Embryonic facial prominence (tissue), 1 donor: ENCODE measurements around the gene DOCK2.
"Not testable (repeated sequence)": the region's sequence is repeated elsewhere in the genome, so short reads cannot be mapped to it uniquely, and the experiment has no call there.

ENCODE experiments used
- DNase-seq: peaks from one replicate; pipeline ENCODE4 v3.0.0-alpha.2; 2016; ENCODE audit errors: extremely low spot score

Gene DOCK2

DNA sequence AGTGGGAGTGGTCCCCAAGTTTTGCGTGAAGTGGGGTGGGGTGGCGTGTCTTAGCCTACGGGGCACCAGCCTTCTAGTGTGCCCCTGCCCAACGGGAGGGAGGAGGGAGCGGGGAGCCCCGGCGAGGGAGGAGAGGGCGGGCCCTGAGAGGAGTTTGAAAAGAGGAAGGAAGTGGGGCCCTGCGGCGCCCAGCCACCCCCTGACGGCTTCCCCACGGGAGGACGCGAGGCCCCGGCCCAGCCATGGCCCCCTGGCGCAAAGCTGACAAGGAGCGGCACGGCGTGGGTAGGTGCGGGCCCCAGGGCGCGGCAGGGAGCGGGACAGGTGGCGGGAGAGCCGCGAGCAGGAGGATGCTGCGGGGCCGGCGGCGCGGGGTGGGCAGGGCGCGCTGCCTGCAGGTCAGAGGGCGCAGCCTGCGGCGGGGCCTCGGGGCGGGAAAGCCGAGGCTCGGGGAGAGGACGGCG, at the start of gene DOCK2:
Gene DOCK2, plus strand, starts transcription at position 191 of the 464 bp plus-strand sequence. Its CDS starts 52 bp downstream, at position 243.
- no peak for DNase-seq

DNA sequence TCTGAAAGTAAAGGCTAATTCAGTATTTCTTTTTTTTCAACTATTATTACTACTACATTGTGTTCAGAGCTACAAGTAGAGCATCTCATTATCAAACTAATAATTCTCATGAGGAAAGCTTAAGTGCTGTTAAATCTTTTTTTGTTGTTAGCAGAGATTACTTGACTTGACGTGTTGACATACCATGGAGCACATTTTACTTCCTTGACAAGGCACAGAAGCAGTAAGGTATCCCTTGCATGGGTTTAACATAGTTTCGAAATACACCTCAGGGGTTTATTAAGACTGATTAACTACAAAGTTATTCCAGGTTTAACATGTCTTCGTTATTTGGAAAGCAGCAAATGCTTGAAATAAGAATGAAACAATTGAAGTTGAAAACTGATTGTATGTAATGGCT, 46.5 kb upstream of the DOCK2 start:
- no peak for DNase-seq

DNA sequence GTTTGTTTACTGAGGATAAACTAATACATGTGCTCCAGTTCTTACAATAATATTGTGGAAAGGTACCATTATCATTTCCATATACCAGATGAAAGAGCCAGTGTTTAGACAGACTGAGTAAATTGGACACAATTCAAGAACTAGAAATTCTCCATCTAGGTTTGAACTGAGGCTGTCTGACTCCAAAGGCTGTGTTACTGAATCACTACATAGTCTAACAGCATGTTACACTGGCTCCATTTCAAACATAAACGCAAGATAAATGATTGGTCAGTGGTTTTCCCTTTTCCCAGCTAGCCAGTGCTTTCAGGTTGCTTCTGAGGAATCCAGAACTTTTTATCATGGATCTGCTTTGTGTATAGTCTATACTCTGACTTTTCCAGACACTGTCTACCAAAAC, 45.4 kb upstream of the DOCK2 start:
- DNase-seq: no peak

DNA sequence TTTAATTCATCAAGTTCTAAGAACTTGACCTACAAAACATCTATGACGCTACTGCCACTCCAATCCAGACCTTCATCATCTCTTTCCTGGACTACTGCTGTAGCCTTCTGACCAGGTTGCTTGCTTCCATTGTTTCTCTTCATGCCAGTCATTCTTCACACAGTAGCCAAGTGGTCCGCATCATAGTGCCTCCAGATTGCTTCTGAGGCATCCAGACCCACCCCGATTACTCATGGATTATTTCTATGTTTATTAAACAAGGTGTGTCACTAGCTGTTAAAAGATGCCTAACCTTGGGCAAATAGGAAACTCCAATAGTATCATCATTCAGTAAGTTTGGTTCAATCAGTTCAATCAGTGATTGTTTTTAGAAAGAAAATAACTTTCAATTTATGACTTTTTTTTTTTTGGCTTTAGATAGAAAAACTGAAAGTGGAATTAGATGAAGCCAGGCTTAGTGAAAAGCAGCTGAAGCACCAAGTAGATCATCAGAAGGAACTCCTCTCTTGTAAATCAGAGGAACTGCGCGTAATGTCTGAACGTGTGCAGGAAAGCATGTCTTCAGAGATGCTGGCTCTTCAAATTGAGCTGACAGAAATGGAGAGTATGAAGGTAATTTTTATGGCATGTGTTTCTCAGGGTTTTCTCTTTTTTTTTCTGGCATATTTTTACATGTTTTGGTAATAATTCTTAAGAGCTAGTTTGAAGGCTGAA, 44.0 kb upstream of the DOCK2 start:
- DNase-seq: no peak

DNA sequence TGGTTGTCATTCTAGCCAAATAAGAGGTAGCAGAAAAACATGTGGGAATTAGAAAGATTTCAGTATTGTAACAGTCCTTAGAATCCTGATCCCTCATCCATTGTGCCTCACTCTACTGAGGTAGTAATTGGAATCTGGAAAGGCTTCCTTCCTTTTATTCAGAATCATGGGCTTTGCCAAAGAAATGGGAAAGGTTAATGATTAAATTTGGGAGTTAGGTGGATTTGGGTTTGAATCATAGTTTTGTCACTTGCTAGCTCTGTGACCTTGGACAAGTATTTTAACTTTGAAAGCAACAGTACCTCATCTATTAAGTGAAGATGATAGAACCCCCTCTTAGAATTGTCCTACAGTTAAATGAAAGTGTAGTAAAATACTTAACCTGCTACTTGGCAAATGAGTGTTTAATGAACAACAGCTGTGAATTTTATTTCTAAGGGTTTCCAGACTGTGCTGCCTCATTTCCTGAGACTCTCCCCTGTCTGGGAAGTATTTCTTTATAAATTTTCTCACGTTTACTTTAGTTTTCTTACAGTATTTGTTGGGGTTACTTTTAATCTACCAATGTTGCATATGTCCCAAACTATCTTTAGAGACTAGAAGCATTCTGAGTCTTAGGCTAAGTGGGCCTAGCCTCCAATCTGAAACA, 41.8 kb upstream of the DOCK2 start:
- no peak for DNase-seq

DNA sequence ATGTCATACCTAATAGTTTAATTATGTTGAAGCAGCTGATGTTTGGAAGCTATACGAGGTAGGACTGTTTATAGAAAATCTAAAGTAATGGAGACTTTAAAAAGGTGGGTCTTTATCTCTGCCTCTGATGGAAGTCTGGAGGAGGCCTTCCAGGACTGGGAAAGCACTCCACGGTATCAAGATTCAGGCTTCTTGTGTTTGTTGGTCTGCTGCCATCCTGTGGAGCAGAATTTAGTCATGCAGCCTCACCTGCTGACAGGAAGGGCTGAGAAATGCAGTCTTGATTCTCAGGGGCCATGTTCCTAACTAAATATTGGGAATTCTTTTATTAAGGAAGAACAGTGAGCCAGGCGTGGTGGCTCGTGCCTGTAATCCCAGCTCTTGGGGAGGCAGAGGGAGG, 37.6 kb upstream of the DOCK2 start:
- no peak for DNase-seq

DNA sequence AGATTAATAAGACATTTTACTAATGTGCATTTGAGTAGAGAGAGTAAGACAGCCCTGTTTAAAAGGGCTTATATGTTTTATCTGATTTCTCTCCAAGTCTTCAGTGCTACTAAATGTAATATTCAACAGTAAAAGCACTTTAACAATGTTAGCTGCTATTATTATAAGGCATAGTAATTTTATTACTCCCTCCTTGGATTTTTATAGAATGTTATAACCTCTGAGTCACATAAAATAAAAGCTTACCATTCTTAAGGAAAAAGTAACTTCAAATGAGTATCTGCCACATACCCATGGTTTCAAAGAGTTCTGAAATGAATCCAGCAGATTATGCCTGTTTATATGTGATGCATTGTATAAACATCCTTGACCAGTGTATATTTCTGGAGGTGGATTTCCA, 34.5 kb upstream of the DOCK2 start:
- DNase-seq: no peak

DNA sequence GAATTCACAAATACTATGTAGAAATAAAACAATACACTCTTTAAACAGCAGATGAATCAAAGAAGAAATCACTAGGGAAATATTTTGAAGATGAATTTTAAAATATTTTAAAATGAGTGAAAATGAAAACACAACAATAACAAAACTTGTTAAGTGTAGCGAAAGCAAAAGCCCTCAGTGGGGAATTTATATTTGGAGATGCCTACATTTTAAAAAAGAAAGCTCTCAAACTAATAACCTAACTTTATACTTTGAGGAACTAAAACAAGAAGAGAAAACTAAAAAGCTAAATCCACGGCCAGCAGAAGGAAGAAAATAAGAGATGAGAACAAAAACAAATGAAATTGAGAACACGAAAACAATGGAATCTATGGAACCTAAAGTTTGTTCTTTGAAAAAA, 30.8 kb upstream of the DOCK2 start:
- no peak for DNase-seq

DNA sequence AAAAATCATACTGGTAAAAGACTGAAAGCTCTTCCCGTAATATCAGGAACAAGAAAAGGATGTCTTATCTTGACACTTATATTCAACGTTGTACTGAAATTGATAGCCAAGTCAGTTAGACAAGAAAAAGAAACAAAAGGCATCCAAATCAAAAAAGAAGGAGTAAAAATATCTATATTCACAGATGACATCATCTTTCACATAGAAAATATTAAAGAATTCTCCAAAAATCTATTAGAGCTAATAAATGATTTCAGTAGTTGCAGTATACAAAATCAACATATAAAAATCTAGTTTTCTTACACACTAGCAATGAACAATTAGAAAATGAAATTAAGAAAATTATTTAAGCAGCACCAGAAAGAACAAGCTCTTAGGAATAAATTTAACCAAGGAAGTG, 29.2 kb upstream of the DOCK2 start:
- DNase-seq: no peak

DNA sequence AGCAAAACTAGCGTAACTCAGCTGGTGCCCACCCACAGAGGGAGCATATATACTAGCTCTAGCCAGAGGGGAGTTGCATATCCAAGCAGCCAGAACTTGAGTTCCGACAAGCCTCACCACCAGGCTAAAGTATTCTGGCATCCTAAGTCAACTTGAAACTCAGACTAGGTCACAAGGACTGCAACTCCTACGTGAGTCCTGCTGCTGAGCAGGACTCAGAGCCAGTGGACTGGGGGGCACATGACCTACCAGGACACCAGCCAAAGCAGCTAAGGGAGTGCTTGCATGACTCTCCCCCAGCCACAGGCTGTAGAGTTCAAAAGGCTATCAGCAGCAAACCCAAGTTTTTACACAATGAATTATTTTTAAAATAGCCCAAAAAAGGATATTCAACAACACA, 27.4 kb upstream of the DOCK2 start:
- DNase-seq: no peak

DNA sequence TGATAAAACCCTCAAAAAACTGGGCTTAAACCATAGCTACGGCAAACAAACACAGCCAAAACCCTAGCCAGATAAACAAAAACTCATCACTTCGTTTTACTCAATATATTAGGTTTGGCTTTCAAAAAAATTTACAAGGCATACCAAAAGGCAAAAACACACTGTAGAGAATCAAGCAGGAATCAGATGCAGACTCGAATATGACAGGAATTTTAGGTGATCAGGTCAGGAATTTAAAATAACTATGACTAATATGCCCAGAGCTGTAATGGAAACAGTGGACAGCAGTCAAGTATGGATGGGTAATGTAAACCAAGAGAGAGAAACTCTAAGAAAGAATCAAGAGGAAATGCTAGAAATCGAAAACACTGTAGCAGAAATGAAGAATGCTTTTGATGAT, 26.5 kb upstream of the DOCK2 start:
- no peak for DNase-seq

DNA sequence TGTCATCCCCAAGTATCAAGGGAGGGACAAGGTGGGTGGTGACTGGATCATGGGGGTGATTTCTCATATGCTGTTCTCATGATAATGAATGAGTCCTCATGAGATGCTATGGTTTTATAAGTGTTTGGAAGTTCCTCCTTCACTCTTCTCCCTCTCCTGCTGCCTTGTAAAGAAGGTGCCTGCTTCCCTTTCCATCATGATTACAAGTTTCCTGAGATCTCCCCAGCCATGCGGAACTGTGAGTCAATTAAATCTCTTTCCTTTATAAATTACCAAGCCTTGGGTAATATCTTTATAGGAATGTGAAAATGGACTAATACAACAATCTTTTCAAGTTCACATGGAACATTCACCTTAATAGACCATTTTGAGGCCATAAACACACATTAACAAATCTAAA, 21.5 kb upstream of the DOCK2 start:
- no peak for DNase-seq

DNA sequence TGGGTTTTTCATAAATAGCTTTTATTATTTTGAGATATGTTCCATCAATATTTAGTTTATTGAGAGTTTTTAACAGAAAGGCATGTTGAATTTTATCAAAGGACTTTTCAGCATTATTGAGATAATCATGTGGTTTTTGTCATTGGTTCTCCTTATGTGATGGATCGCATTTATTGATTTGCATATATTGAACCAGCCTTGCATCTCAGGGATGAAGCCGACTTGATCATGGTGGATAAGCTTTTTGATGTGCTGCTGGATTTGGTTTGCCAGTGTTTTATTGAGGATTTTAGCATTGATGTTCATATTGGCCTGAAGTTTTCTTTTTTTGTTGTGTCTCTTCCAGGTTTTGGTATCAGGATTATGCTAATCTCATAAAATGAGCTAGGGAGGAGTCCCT, 12.8 kb upstream of the DOCK2 start:
- not testable (repeated sequence) for DNase-seq

DNA sequence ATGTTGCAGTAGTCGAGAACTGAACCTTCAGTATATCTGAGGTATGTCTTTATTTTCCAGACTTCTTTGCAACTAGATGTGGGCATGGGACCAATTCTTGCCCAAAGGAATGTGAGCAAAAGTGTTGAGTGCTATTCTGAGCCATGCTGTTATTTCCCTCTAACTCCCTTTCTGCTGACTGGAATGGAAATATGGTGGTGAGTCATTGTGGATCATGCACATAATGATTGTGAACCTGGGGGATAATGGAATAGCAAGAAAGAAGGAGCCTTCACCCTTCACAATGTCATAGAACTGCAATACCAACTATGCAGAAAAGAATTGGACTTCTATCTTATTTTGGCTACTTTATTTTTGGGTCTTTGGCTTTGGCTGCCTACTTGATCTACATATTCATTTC, 10.3 kb upstream of the DOCK2 start:
- no peak for DNase-seq

DNA sequence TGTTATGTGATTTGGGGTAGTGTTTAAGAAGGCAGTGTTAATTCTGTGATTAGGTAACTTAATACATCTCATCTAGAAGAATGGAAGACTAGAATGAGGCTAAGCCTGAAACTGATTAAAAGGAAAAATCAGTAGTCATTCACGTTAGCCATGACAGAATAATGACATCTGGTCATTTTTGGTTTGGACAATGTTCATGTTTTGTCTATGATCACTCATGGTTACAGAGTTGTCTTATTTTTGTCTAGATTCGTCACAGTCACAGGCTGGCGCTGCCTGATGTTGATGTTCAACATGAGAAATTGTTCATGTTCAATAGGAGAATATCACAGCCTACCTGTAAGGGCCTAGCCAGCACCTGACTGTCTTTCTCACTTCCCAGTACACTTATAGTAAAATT, 9.5 kb upstream of the DOCK2 start:
- no peak for DNase-seq

DNA sequence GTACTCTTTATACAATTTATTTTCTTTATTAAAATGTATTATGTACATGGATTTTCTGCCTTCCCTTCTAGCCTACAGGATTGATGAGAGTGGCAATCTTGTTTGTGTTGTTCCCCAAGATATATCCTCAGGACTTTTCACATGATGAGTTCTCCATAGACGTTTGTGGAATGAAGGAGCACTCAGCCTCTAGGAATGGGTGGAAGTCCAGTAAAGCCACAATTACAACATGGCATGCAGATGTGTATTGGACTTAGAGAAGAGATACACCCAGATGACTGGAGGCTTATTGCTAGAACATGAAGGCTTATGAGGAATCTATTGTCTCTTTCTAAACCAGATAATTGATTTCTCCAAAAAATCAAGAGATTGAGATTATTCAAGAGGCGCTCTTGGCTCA, 8.2 kb upstream of the DOCK2 start:
- DNase-seq: no peak

DNA sequence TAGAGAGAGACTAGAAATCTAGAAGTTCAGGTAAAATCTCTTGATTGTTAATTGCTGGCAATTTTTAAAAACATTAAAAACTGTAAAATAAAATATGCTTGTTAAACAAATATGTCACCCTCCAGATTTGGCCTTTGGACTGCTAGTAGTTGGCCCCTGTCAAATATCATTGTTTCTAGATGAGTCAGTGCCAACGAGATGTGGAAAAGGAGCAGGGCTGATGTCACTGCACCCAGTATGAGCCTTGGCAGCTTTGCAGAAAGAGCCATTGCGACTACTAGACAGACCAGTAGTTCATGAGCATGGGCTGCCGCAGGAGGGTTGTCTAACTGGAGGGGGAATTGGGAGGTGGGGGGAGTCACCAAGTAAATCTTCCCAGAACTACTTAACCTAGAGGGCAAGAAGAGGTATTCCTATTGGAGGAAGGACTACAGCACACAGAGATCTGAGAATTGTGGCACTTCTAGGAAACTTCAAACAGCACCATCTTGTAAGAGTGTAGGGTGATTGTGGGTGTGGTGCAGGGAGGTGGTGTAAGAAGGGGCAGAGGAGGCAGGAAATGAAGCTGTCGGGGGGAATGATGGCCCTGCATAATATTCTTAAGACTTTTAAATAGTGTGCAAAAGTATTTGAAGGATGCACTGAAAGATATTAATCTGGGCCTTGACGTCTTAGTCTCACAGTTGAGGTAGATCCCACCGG, 7.1 kb upstream of the DOCK2 start:
- DNase-seq: no peak

DNA sequence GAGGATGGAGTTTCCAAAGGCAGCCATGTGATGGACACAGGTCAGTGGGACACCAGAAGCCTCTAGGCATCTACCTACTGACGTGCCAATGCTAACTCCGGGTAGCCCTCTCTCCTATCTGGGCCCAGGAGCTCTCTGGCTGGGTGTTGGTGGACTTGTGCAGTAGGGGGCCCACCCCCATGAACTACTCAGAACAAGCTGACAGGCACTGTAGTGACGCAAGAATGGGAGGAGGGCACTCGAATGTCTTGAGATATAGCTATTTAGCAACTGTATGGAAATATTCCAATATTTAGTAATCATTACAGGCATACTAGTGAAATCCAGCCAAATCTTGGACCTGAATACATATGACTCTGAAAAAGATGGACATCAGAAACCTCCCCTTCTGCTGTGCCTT, 5.7 kb upstream of the DOCK2 start:
- no peak for DNase-seq

DNA sequence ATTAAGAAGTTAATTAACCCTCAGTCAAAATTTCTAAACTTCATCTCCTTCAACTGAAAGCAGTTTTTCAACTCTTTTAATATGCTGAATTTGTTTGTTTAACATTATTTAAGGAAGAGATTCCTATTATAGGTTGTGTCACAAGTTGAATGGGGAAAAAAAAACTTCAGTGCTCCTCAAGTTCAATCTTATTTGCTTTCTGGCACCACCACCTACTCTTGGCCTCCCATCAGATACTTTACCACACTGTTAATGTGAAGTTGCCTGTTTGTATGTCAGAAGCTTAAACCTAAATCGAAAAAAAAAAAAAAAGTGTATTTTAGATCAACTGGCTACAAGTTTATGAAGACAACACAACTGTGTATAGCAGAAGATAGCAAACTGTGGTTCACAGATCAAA, 4.1 kb upstream of the DOCK2 start:
- no peak for DNase-seq

DNA sequence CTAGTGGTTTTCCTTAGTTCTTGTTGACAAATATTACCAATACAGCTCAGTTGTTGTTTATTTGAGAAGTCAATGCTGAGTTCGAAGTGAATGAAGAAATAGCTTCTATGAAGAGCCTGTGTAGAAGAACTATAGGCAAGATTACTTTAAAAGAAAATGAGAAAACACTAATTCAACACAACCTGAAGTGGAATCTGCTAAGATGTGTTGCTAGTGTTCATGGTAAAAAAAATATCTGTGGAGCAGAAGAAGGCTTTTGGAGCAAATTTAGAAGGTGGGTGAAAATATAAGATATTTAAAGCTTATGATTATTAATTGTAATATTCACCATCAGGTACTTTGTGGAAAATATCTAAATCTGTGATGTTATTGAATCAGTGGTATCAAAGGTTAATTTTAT, 2.5 kb upstream of the DOCK2 start:
- no peak for DNase-seq

DNA sequence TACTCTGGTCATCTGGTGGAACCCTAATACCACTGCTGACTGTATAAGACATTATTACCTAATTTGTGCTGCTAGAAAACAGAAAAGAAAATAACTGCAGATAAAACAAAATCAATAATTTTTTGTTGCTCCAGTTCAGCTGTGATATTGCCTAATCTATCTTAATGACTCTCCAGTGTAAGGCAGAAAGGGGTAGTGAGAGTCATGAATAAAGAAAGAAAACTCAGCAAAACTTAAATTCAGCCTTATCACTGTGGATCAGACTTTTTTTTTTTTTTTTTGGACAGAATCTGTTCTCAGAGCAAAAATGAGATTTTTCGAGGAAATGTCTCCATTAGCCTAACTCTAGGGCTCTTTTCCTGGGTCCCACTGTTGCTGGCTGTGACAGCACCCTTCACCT, 1.1 kb upstream of the DOCK2 start:
- DNase-seq: no peak

DNA sequence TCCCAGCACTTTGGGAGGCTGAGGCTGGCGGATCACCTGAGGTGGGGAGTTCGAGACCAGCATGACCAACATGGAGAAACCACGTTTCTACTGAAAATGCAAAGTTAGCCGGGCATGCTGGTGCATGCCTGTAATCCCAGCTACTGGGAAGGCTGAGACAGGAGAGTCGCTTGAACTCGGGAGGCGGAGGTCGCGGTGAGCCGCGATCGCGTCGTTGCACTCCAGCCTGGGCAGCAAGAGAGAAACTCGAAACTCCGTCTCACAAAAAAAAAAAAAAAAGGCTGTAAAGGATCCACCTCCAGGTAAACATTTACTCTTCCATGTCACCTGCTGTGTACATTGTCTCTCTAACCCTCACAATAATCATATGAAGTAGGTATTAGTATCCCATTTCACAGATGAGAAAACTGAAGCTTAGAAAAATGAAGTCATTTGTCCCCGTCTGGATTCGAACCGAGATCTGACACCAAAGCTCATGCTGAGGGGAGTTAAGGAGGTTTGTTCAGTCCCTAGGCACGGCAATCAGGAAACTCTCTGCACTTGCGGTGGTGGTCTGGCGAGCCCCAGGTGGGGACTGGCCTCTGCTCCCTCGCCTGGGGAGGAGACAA, 494 bp upstream of the DOCK2 start:
- DNase-seq: no peak
